ENCODE results near the gene LFNG. TPM values are rescaled to one million over a fixed set of nuclear protein-coding genes. Genes with fewer than 3 reads are reported as not detected.

Gene LFNG
- total RNA-seq, 1 experiment from 2014 or later, result 38.1 TPM

DNA sequence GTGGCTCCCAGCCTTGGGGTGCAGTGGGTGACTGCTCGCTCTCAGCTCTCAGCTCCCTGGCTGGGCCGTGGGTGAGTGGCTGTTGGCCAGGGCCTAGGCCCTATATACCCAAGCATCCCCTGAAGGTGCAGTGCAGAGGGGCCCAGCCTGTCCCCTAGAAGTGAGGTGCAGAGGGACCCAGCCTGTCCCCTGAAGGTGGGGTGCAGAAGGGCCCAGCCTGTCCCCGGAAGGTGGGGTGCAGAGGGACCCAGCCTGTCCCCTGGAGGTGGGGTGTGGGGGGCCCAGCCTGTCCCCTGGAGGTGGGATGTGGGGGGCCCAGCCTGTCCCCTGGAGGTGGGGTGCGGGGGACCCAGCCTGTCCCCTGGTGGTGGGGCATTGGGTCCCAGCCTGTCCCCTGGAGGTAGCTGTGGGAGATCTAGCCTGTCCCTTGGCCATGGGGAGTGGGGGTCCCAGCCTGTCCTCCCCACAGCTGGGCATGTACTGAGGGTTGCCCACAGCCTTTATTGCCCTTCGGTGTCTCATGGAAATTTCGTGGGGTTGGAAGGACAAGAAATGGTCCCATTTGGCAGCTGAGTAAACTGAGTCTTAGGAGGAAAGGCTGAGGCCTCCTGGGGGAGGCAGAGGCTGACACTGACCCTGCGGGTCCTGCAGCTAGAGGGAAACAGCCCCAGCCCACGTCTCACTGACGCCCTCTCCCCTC, 17.5 kb upstream of the LFNG start:
- no peaks in the 10 kb centered on the region for H3K27me3 ChIP-seq (ENCODE audit: control insufficient read depth, insufficient read depth, low read length)
- BruUV-seq (replicated peaks), result no TSS peak
- CTCF ChIA-PET, result interaction anchor here (0.6 to 1.0 kb wide), 2 partner anchors 33 to 1507 kb away, joined by 3 to 12 read pairs; no protein-coding TSS in a partner anchor
- no peak overlapping the region for H3K4me3 ChIP-seq (ENCODE audit: low read depth in 2 of 2, low read length in 2 of 2)
- intact Hi-C loops (cut with micrococcal nuclease; ENCODE audit: unreplicated experiment), result no loop called here
- POLR2A ChIA-PET, result no interaction called here
- H3K4me1 ChIP-seq (ENCODE audit: control insufficient read depth, insufficient read depth, low read length), result peaks cover 16% of the 10 kb centered on the region
- no peak overlapping the region for H3K27ac ChIP-seq (ENCODE audit: low read length)
- in situ Hi-C loops (cut with HindIII; ENCODE audit: low pct_unique_long_range_greater_than_20kb, low sequenced_read_pairs), result no loop called here
- no peaks in the 10 kb centered on the region for H3K9me3 ChIP-seq (ENCODE audit: control insufficient read depth, insufficient read depth, low read depth, low read length)
- no peak; the same call in 1 of the 2 replicates for ATAC-seq
- no peaks in the 10 kb centered on the region for H3K36me3 ChIP-seq (ENCODE audit: control insufficient read depth, insufficient read depth, low read length)
- DNase-seq (ENCODE audit: low read depth, low spot score), result no peak
- no peak for TF ChIP-seq POLR2AphosphoS5 (IDR thresholded peaks at IDR 0.05; ENCODE audit: low read depth, low read length)
- TF ChIP-seq CTCF (IDR thresholded peaks at IDR 0.05), result no peak
- no peak for TF ChIP-seq SIN3A (IDR thresholded peaks at IDR 0.05; ENCODE audit: borderline replicate concordance, insufficient read depth, low read depth, low read length)
- TF ChIP-seq TCF7L2 (IDR thresholded peaks at IDR 0.05; ENCODE audit: low read depth, low read length), result no peak
- TF ChIP-seq REST (IDR thresholded peaks at IDR 0.05; ENCODE audit: insufficient read depth in 1 of 2, low read depth in 2 of 2, low read length in 1 of 2), result no peak

DNA sequence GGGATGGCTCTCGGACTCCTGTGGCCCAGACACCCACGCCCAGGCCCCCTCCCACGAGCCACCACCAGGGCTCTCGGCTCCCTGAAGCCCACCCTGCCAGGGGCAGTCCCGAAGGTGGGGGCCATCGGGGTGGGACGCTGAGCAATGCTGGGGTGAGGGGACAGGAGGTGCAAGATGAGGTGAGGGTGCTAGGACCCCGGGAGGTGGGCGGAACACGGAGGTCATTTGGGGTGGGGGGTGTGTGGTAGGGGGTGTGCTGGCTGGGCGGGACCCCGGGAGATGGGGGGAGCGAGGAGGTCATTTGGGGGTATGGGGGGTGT, 17.0 kb upstream of the LFNG start:
- TF ChIP-seq REST (IDR thresholded peaks at IDR 0.05; ENCODE audit: insufficient read depth in 1 of 2, low read depth in 2 of 2, low read length in 1 of 2) (no peak), POLR2AphosphoS5 (IDR thresholded peaks at IDR 0.05; ENCODE audit: low read depth, low read length) (no peak), SIN3A (IDR thresholded peaks at IDR 0.05; ENCODE audit: borderline replicate concordance, insufficient read depth, low read depth, low read length) (no peak), TCF7L2 (IDR thresholded peaks at IDR 0.05; ENCODE audit: low read depth, low read length) (no peak), CTCF (IDR thresholded peaks at IDR 0.05) (no peak)
- H3K4me3 ChIP-seq (ENCODE audit: low read depth in 2 of 2, low read length in 2 of 2), result no peak overlapping the region
- no TSS peak for BruUV-seq (replicated peaks)
- no peak for ATAC-seq
- no peak overlapping the region for H3K27ac ChIP-seq (ENCODE audit: low read length)
- H3K36me3 ChIP-seq (ENCODE audit: control insufficient read depth, insufficient read depth, low read length), result no peaks in the 10 kb centered on the region
- CTCF ChIA-PET, result no interaction called here
- in situ Hi-C loops (cut with HindIII; ENCODE audit: low pct_unique_long_range_greater_than_20kb, low sequenced_read_pairs) (no loop called here), intact Hi-C loops (cut with micrococcal nuclease; ENCODE audit: unreplicated experiment) (no loop called here)
- no peak for DNase-seq (ENCODE audit: low read depth, low spot score)
- H3K27me3 ChIP-seq (ENCODE audit: control insufficient read depth, insufficient read depth, low read length), result no peaks in the 10 kb centered on the region
- H3K9me3 ChIP-seq (ENCODE audit: control insufficient read depth, insufficient read depth, low read depth, low read length), result no peaks in the 10 kb centered on the region
- POLR2A ChIA-PET, result interaction anchor here (0.6 kb wide), 1 partner anchor 10 kb away, joined by 9 read pairs; no protein-coding TSS in a partner anchor
- peaks cover 13% of the 10 kb centered on the region for H3K4me1 ChIP-seq (ENCODE audit: control insufficient read depth, insufficient read depth, low read length)
